A549 (cell line): ENCODE results near the gene PELI2.

Experiments used
- EP300 ChIP-seq, 2 experiments: fragments of >200 bp; sonication (Bioruptor Twin); formaldehyde crosslinking; IDR thresholded peaks; 2 replicates in 1 of 2; 3 replicates in 1 of 2; pipeline ENCODE4 v1.6.1; 2016 to 2017
- ESRRA ChIP-seq: fragments of 150-350 bp; IDR thresholded peaks from 2 replicates; pipeline ENCODE4 v1.6.1; 2014; ENCODE audit warnings: mild to moderate bottlenecking, low read length, borderline replicate concordance
- FOXS1 ChIP-seq: fragments of 250-450 bp; sonication (Bioruptor Pico); IDR thresholded peaks from 2 replicates; pipeline ENCODE4 v1.5.0; 2020; ENCODE audit warnings: mild to moderate bottlenecking, moderate library complexity
- GATA3 ChIP-seq: IDR thresholded peaks from 2 replicates; pipeline ENCODE4 v1.6.1; 2012; ENCODE audit warnings: borderline replicate concordance
- JUNB ChIP-seq: fragments of >200 bp; sonication (Bioruptor Twin); formaldehyde crosslinking; IDR thresholded peaks from 2 replicates; pipeline ENCODE4 v1.6.1; 2016
- TF ChIP-seq, protein P1 (sequence below): fragments of >200 bp; sonication (Bioruptor Twin); formaldehyde crosslinking; IDR thresholded peaks from 3 replicates; pipeline ENCODE4 v1.5.1; 2016

DNA sequence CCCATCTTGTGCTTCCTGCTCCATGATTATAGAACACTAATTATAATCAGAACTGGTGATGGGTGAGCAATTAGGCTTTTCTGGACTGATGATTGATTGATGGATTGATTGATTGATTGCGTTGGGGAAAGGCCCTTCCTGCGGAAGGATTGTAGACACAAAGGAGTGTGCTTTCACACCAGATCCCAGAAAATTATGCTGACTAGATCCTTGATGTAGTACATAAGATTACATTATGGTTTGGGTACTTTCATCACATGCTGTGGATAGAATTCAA lies 8.4 kb downstream of the PELI2 start:
- TF ChIP-seq, protein P1, sequence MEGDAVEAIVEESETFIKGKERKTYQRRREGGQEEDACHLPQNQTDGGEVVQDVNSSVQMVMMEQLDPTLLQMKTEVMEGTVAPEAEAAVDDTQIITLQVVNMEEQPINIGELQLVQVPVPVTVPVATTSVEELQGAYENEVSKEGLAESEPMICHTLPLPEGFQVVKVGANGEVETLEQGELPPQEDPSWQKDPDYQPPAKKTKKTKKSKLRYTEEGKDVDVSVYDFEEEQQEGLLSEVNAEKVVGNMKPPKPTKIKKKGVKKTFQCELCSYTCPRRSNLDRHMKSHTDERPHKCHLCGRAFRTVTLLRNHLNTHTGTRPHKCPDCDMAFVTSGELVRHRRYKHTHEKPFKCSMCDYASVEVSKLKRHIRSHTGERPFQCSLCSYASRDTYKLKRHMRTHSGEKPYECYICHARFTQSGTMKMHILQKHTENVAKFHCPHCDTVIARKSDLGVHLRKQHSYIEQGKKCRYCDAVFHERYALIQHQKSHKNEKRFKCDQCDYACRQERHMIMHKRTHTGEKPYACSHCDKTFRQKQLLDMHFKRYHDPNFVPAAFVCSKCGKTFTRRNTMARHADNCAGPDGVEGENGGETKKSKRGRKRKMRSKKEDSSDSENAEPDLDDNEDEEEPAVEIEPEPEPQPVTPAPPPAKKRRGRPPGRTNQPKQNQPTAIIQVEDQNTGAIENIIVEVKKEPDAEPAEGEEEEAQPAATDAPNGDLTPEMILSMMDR = no peak
- TF ChIP-seq GATA3 = no peak
- TF ChIP-seq EP300 (IDR thresholded peaks at IDR 0.05) = no peak
- no peak for TF ChIP-seq FOXS1 (CRISPR knock-in tag)
- no peak for TF ChIP-seq ESRRA
- no peak for TF ChIP-seq JUNB
